Upper lobe of left lung (tissue), 4 donors: ENCODE measurements around the gene ADCK2.

Experiments used
- CTCF ChIP-seq, 6 experiments: fragments of 450-650 bp in 4 of 6; fragments of 200-600 bp in 2 of 6; sonication (generic) in 2 of 6; IDR thresholded peaks; one replicate each; pipeline ENCODE4 v1.5.1; 2016 to 2019; ENCODE audit warnings: antibody characterized with exemption in 6 of 6
- EP300 ChIP-seq, 4 donors: sonication (generic); formaldehyde crosslinking; IDR thresholded peaks; one replicate each; pipeline ENCODE4 v1.5.1; 2017; ENCODE audit warnings: antibody characterized with exemption in 4 of 4, control low read depth in 2 of 4
- POLR2A ChIP-seq, 4 donors: fragments of 450-650 bp; IDR thresholded peaks; one replicate each; pipeline ENCODE4 v1.5.1; 2016 to 2017; ENCODE audit warnings: antibody characterized with exemption in 4 of 4, mild to moderate bottlenecking in 2 of 4

DNA sequence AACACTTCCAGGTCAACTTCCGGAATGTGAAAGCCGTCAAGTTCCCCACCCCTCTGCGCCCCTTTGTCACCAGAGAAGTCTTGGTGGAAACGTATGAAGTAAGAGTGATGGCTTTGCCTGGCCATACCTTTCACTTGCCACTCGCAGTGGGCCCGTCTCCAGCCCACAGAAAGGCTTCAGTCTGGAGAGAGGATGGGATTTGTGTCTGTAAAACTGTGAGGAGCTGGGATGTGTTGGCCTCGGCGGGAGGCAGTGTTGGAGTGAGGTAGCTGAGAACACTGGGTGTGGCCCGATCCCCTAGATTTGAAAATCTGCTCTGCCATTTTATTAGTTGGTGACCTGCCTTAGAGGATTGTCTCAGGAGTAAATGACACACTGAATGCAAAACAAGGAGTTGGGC, 6.4 kb downstream of the ADCK2 start:
- TF ChIP-seq CTCF (IDR thresholded peaks at IDR 0.05) (no peak), EP300 (IDR thresholded peaks at IDR 0.05) (no peak), POLR2A (IDR thresholded peaks at IDR 0.05) (no peak)
